Measurements from ENCODE around the gene TDP1. TPM values are rescaled to one million over a fixed set of nuclear protein-coding genes. Genes with fewer than 3 reads are reported as not detected.
"Not testable (repeated sequence)": the region's sequence is repeated elsewhere in the genome, so short reads cannot be mapped to it uniquely, and the experiment has no call there.

TDP1 gene
- total RNA-seq, 2 donors from 2014 or later: 8.2 to 11.5 TPM

DNA sequence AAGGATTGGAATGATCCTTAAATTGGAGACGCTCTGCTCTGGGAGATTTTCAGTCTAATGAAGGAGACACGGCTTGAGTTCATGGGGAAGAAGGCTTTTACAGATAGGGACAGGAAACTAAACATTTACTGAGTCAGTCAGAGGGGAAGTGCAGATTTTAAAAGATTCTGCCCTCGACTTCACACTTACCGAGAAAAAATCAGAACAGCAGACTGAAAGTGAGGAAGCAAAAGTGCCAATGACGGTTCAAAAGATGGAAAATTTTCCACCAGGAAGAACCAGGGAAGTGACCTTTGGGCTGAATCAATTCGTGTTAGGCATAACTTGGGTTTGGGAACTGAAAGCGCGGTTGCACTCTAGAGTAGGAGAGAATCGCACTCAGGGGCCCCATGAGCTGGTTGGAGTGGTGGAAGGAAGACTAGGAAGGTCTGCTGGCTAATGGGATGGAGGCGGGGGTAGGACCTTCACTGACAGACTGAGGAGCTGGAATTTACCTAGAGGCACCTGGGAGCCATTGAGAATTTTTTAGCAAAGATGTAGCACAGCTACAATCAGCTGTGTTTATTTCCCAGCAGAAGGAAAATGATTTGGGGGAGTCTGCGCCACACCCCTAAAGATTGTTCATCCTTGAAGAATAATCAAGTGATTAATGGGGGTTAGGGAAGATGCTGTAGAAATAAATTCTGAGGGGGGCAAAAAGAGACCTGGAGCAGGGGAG lies 107.3 kb downstream of the TDP1 start:
- no peak for DNase-seq (ENCODE audit: low spot score)
- intact Hi-C loops (cut with DNase I): no loop called here

GRCh38 chr14:90072350-90072749 lies 116.6 kb downstream of the TDP1 start:
- intact Hi-C loops (cut with DNase I): no loop called here
- no peak for DNase-seq (ENCODE audit: low spot score)

- intact Hi-C loops (cut with DNase I): no loop called here
- no peak for DNase-seq (ENCODE audit: low spot score)
Observed at GRCh38 chr14:90079576-90079975, 123.8 kb downstream of the TDP1 start.

- peak; percentile 83 for DNase-seq (ENCODE audit: low spot score)
- intact Hi-C loops (cut with DNase I): no loop called here
Observed at GRCh38 chr14:90087433-90087832, 131.7 kb downstream of the TDP1 start.

DNA sequence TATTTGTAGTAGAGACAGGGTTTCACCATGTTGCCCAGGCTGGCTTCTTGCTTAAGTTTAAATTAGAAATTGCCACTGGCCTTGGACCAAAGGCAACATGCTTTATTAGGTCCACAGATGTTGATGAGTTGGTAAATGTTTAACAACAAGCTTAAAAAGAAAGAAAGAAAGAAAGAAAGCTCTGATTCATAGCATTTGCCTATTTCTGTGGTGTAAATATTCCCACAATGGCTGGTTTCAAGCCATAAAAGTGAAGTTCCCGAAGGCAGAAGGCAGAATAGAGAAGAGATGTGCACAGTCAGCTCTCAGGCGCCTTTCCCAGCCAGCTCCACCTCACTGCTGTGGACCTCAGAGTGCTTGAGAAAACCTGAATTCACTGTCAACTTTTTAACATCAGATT lies 132.4 kb downstream of the TDP1 start:
- DNase-seq (ENCODE audit: low spot score): no peak

GRCh38 chr14:90089486-90089885 lies 133.8 kb downstream of the TDP1 start:
- DNase-seq (ENCODE audit: low spot score); intact Hi-C loops (cut with DNase I): not testable (repeated sequence)

More for the DNA sequence above, 132.4 kb downstream of the TDP1 start:
- intact Hi-C loops (cut with DNase I): no loop called here

GRCh38 chr14:90091393-90091792 lies 135.7 kb downstream of the TDP1 start:
- no peak for DNase-seq (ENCODE audit: low spot score)

GRCh38 chr14:90093942-90094595 lies 138.3 kb downstream of the TDP1 start:
- intact Hi-C loops (cut with DNase I): no loop called here

More at GRCh38 chr14:90091393-90091792, 135.7 kb downstream of the TDP1 start:
- intact Hi-C loops (cut with DNase I): no loop called here

More at GRCh38 chr14:90093942-90094595, 138.3 kb downstream of the TDP1 start:
- DNase-seq (ENCODE audit: low spot score): no peak

Other genes starting within 250 kb of the TDP1 start
- 1 to 10 TPM; 4.8 to 6.1 TPM for gene EFCAB11, start 1.2 kb upstream of the TDP1 start, total RNA-seq
- gene KCNK13, start 106.1 kb downstream of the TDP1 start, total RNA-seq: 1 to 10 TPM in 1 of 2 donors, under 1 TPM in 1; 0.56 to 1.1 TPM

Data from posterior vena cava (tissue), 2 donors.